ENCODE measurements around the gene KLHL7.
"Not testable (repeated sequence)": the region's sequence is repeated elsewhere in the genome, so short reads cannot be mapped to it uniquely, and the experiment has no call there.

DNA sequence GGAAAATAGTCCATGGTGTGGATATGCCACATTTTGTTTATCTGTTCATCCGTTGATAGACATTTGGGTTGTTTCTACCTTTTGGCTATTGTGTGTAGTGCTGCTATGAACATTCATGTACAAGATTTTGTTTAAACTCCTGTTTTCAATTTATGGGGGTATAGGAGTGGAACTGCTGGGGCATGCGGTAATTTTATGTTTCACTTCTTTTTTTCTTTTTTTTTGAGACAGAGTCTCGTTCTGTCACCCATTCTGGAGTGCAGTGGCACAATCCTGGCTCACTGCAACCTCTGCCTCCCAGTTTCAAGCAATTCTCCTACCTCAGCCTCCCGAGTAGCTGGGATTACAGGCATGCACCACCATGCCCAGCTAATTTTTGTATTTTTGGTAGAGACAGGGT, 118.8 kb downstream of the KLHL7 start:
- not testable (repeated sequence) for TF ChIP-seq RAD21 (conservative IDR thresholded peaks at IDR 0.05 in 1 of 2, IDR thresholded peaks at IDR 0.05 in 1 of 2); JUNB (IDR thresholded peaks at IDR 0.05); RCOR1 (IDR thresholded peaks at IDR 0.05; ENCODE audit: low read depth, low read length); MYC (IDR thresholded peaks at IDR 0.05; ENCODE audit: borderline replicate concordance, low read length); CHD2 (IDR thresholded peaks at IDR 0.05; ENCODE audit: low read length, partially characterized antibody); EP300 (IDR thresholded peaks at IDR 0.05); HOXB13 (CRISPR knock-in tag; IDR thresholded peaks at IDR 0.05; ENCODE audit: low read depth); POLR2A (IDR thresholded peaks at IDR 0.05; ENCODE audit: low read length); FOSL2 (IDR thresholded peaks at IDR 0.05); FOSL2 (CRISPR knock-in tag; IDR thresholded peaks at IDR 0.05)
- TF ChIP-seq, protein P1, sequence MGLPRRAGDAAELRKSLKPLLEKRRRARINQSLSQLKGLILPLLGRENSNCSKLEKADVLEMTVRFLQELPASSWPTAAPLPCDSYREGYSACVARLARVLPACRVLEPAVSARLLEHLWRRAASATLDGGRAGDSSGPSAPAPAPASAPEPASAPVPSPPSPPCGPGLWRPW (IDR thresholded peaks at IDR 0.05): not testable (repeated sequence)
- TF ChIP-seq, protein P2, sequence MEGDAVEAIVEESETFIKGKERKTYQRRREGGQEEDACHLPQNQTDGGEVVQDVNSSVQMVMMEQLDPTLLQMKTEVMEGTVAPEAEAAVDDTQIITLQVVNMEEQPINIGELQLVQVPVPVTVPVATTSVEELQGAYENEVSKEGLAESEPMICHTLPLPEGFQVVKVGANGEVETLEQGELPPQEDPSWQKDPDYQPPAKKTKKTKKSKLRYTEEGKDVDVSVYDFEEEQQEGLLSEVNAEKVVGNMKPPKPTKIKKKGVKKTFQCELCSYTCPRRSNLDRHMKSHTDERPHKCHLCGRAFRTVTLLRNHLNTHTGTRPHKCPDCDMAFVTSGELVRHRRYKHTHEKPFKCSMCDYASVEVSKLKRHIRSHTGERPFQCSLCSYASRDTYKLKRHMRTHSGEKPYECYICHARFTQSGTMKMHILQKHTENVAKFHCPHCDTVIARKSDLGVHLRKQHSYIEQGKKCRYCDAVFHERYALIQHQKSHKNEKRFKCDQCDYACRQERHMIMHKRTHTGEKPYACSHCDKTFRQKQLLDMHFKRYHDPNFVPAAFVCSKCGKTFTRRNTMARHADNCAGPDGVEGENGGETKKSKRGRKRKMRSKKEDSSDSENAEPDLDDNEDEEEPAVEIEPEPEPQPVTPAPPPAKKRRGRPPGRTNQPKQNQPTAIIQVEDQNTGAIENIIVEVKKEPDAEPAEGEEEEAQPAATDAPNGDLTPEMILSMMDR (IDR thresholded peaks at IDR 0.05): not testable (repeated sequence)
- TF ChIP-seq, protein P3, sequence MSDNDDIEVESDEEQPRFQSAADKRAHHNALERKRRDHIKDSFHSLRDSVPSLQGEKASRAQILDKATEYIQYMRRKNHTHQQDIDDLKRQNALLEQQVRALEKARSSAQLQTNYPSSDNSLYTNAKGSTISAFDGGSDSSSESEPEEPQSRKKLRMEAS (IDR thresholded peaks at IDR 0.05): not testable (repeated sequence)
- TF ChIP-seq, protein P4, sequence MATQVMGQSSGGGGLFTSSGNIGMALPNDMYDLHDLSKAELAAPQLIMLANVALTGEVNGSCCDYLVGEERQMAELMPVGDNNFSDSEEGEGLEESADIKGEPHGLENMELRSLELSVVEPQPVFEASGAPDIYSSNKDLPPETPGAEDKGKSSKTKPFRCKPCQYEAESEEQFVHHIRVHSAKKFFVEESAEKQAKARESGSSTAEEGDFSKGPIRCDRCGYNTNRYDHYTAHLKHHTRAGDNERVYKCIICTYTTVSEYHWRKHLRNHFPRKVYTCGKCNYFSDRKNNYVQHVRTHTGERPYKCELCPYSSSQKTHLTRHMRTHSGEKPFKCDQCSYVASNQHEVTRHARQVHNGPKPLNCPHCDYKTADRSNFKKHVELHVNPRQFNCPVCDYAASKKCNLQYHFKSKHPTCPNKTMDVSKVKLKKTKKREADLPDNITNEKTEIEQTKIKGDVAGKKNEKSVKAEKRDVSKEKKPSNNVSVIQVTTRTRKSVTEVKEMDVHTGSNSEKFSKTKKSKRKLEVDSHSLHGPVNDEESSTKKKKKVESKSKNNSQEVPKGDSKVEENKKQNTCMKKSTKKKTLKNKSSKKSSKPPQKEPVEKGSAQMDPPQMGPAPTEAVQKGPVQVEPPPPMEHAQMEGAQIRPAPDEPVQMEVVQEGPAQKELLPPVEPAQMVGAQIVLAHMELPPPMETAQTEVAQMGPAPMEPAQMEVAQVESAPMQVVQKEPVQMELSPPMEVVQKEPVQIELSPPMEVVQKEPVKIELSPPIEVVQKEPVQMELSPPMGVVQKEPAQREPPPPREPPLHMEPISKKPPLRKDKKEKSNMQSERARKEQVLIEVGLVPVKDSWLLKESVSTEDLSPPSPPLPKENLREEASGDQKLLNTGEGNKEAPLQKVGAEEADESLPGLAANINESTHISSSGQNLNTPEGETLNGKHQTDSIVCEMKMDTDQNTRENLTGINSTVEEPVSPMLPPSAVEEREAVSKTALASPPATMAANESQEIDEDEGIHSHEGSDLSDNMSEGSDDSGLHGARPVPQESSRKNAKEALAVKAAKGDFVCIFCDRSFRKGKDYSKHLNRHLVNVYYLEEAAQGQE (IDR thresholded peaks at IDR 0.05): not testable (repeated sequence)
